NCI-H1436 treated with DMSO at 0.1 percent for 48 hours (cell line): ENCODE measurements around the gene TTC21A.

ENCODE experiments used
- DNase-seq: peaks from one replicate; lab custom pipeline; 2025; lab: John Stamatoyannopoulos, UW

The TTC21A gene

GRCh38 chr3:39097716-39098472 is 9.6 kb upstream of the TTC21A start:
- no peak for DNase-seq

GRCh38 chr3:39098473-39099000 is 8.9 kb upstream of the TTC21A start:
- DNase-seq = no peak

GRCh38 chr3:39099242-39099641 is 8.2 kb upstream of the TTC21A start:
- DNase-seq = no peak

GRCh38 chr3:39099738-39100499 is 7.6 kb upstream of the TTC21A start:
- no peak for DNase-seq

- DNase-seq = no peak
These were observed 7.0 kb upstream of the TTC21A start for GRCh38 chr3:39100500-39100886.

GRCh38 chr3:39101022-39101689 is 6.3 kb upstream of the TTC21A start:
- no peak for DNase-seq

GRCh38 chr3:39102504-39103323 is 4.8 kb upstream of the TTC21A start:
- DNase-seq = no peak

- DNase-seq = no peak
These were observed 4.2 kb upstream of the TTC21A start for GRCh38 chr3:39103324-39103693.

- no peak for DNase-seq
These were observed 3.5 kb upstream of the TTC21A start for GRCh38 chr3:39103791-39104552.

GRCh38 chr3:39104961-39105686 is 2.4 kb upstream of the TTC21A start:
- DNase-seq = no peak

GRCh38 chr3:39105687-39106063 is 1.8 kb upstream of the TTC21A start:
- DNase-seq = no peak

- no peak for DNase-seq
These were observed 1.1 kb upstream of the TTC21A start for GRCh38 chr3:39106281-39106811.

- no peak for DNase-seq
These were observed 561 bp upstream of the TTC21A start for GRCh38 chr3:39106851-39107387.

- no peak for DNase-seq
These were observed 775 bp downstream of the TTC21A start for GRCh38 chr3:39108200-39108710.

- DNase-seq = no peak
These were observed 1.6 kb downstream of the TTC21A start for GRCh38 chr3:39109086-39109485.

GRCh38 chr3:39110041-39110639 is 2.7 kb downstream of the TTC21A start:
- no peak for DNase-seq

- DNase-seq = no peak
These were observed 4.6 kb downstream of the TTC21A start for GRCh38 chr3:39112113-39112512.

GRCh38 chr3:39112535-39112934 is 5.1 kb downstream of the TTC21A start:
- DNase-seq = no peak

- no peak for DNase-seq
These were observed 5.8 kb downstream of the TTC21A start for GRCh38 chr3:39113291-39113690.
